OCI-LY7 (cell line): ENCODE results near the gene HNRNPL. TPM values are rescaled to one million over a fixed set of nuclear protein-coding genes. Genes with fewer than 3 reads are reported as not detected.
"Not testable (repeated sequence)": the region's sequence is repeated elsewhere in the genome, so short reads cannot be mapped to it uniquely, and the experiment has no call there.

ENCODE experiments used
- BruUV-seq: library from RNA; stranded (reverse); fragments of 400-500 nt; replicated peaks from 2 replicates; lab custom pipeline; 2021; lab: Mats Ljungman, UMichigan
- CTCF ChIA-PET: fragments of 300-600 bp; sonication (Branson Sonifier 250); formaldehyde crosslinking; loops from one replicate; lab custom pipeline; 2022; ENCODE audit warnings: antibody characterized with exemption; ENCODE audit not compliant: unreplicated experiment; lab: Charles Lee
- POLR2A ChIA-PET: fragments of 300-600 bp; sonication (Branson Sonifier 250); formaldehyde crosslinking; loops from one replicate; lab custom pipeline; 2022; ENCODE audit warnings: antibody characterized with exemption; lab: Charles Lee
- DNase-seq: peaks from one replicate; pipeline ENCODE4 v3.0.0-alpha.2; 2015; ENCODE audit warnings: low spot score
- H2AFZ ChIP-seq: fragments of 200-600 bp; sonication (generic), shearing (Covaris generic); 2 replicates; pipeline ENCODE4 v1.6.1; 2014; ENCODE audit warnings: mild to moderate bottlenecking, antibody characterized with exemption, low read length, moderate library complexity
- H3K27ac ChIP-seq: fragments of 200-600 bp; sonication (generic); 2 replicates; pipeline ENCODE4 v1.5.1; 2014; ENCODE audit warnings: mixed run types, low read depth, mild to moderate bottlenecking, moderate library complexity, low read length, inconsistent platforms; ENCODE audit not compliant: poor library complexity, severe bottlenecking
- H3K36me3 ChIP-seq: fragments of 200-600 bp; sonication (generic); 2 replicates; pipeline ENCODE4 v1.6.1; 2014; ENCODE audit warnings: mild to moderate bottlenecking, antibody characterized with exemption, low read length, moderate library complexity, mixed read lengths; ENCODE audit not compliant: insufficient read depth
- H3K4me1 ChIP-seq: fragments of 200-600 bp; sonication (generic); 2 replicates; pipeline ENCODE4 v1.5.1; 2014; ENCODE audit warnings: mild to moderate bottlenecking, low read length; ENCODE audit not compliant: insufficient read depth, poor library complexity, severe bottlenecking
- H3K4me2 ChIP-seq: fragments of 200-600 bp; sonication (generic); 2 replicates; pipeline ENCODE4 v1.6.1; 2014; ENCODE audit warnings: mild to moderate bottlenecking, low read length
- H3K4me3 ChIP-seq: fragments of 200-600 bp; sonication (generic); 2 replicates; pipeline ENCODE4 v1.5.1; 2014; ENCODE audit warnings: mild to moderate bottlenecking, low read depth, low read length; ENCODE audit not compliant: poor library complexity, severe bottlenecking
- H3K79me2 ChIP-seq: fragments of 200-600 bp; sonication (generic); 2 replicates; pipeline ENCODE4 v1.6.1; 2016; ENCODE audit warnings: low read depth, mild to moderate bottlenecking, low read length, moderate library complexity, mixed read lengths; ENCODE audit not compliant: insufficient read depth
- H3K9me2 ChIP-seq: fragments of 200-600 bp; sonication (generic); 2 replicates; pipeline ENCODE4 v1.6.1; 2016; ENCODE audit warnings: mild to moderate bottlenecking, low read length, mixed read lengths; ENCODE audit not compliant: insufficient read depth
- H3K9me3 ChIP-seq: fragments of 200-600 bp; sonication (generic); 2 replicates; pipeline ENCODE4 v1.6.1; 2014; ENCODE audit warnings: mild to moderate bottlenecking, mixed run types, low read length, mixed read lengths
- H4K20me1 ChIP-seq: fragments of 200-600 bp; sonication (generic); 2 replicates; pipeline ENCODE4 v1.6.1; 2014; ENCODE audit warnings: mild to moderate bottlenecking, antibody characterized with exemption, low read length, moderate library complexity, mixed read lengths; ENCODE audit not compliant: insufficient read depth
- CTCF ChIP-seq: fragments of 200-600 bp; sonication (generic); conservative IDR thresholded peaks from 2 replicates; pipeline ENCODE4 v1.5.1; 2014; ENCODE audit warnings: mild to moderate bottlenecking, antibody characterized with exemption, low read length, moderate library complexity, mixed read lengths
- EZH2phosphoT487 ChIP-seq: fragments of 200-600 bp; sonication (generic); IDR thresholded peaks from 2 replicates; pipeline ENCODE4 v1.6.1; 2018; ENCODE audit warnings: low read depth, borderline replicate concordance, mild to moderate bottlenecking, mixed run types, antibody characterized with exemption, low read length, moderate library complexity, mixed read lengths
- intact Hi-C: fragments of 100-400 bp; cut with micrococcal nuclease; formaldehyde crosslinking; loops from one replicate; pipeline ENCODE4 v1.10.0; 2022; ENCODE audit not compliant: unreplicated experiment
- total RNA-seq, 2 experiments: library from RNA; depleted of rRNA in 1 of 2; stranded (reverse); fragments of >200 nt in 1 of 2; shearing (Covaris generic) in 1 of 2; gene quantifications; 2 replicates each; pipeline ENCODE4 v1.2.3, GENCODE V29; 2014 to 2022

HNRNPL gene
- total RNA-seq, 2 experiments from 2014 or later: 263 to 655 TPM

- Histone ChIP-seq H3K36me3 (no peaks in the 10 kb centered on the region), H3K4me1 (peaks cover 54% of the 10 kb centered on the region), H3K4me3 (peak overlapping the region; percentile 52), H3K4me2 (peak overlapping the region; percentile 64), H3K27ac (peak overlapping the region; percentile 89), H3K9me3 (no peaks in the 10 kb centered on the region), H4K20me1 (no peaks in the 10 kb centered on the region), H3K9me2 (no peaks in the 10 kb centered on the region), H2AFZ (peak overlapping the region; percentile 2), H3K79me2 (peaks cover 5% of the 10 kb centered on the region; the same call in 1 of the 2 replicates)
- intact Hi-C loops: loop anchor here (10.0 kb wide), 1 partner anchor 548 kb away; the partner anchor contains the start of gene ZFP36
- ChIA-PET CTCF (interaction anchor here (1.4 kb wide), 1 partner anchor 13 kb away, joined by 4 read pairs; no protein-coding TSS in a partner anchor), POLR2A (interaction anchor here (1.2 to 1.6 kb wide), 2 partner anchors 30 to 238 kb away, joined by 4 read pairs; partner anchors contain the start of gene EIF3K)
- TF ChIP-seq EZH2phosphoT487 (no peak), CTCF (no peak)
- no TSS peak for BruUV-seq
- DNase-seq: no peak
These were observed 7.0 kb upstream of the HNRNPL start for GRCh38 chr19:38856813-38857212.

- peak overlapping the region; percentile 89 for H3K27ac ChIP-seq
- H3K4me3 ChIP-seq, H3K9me2 ChIP-seq, H3K9me3 ChIP-seq, H3K79me2 ChIP-seq, POLR2A ChIA-PET, H3K4me2 ChIP-seq, CTCF ChIA-PET, H2AFZ ChIP-seq, H3K36me3 ChIP-seq, H4K20me1 ChIP-seq, DNase-seq, BruUV-seq: not testable (repeated sequence)
- intact Hi-C loops: loop anchor here (10.0 kb wide), 1 partner anchor 549 kb away; the partner anchor contains the start of gene ZFP36
- H3K4me1 ChIP-seq: peaks cover 59% of the 10 kb centered on the region
These were observed 6.0 kb upstream of the HNRNPL start for GRCh38 chr19:38855751-38856150.

GRCh38 chr19:38854961-38855360 lies 5.2 kb upstream of the HNRNPL start:
- intact Hi-C loops: loop anchor here (5.0 to 10.0 kb wide), 3 partner anchors 32 to 878 kb away; partner anchors contain the start of gene ZFP36
- H3K36me3 ChIP-seq, H3K4me3 ChIP-seq, H3K27ac ChIP-seq, H3K9me3 ChIP-seq, H3K9me2 ChIP-seq, H3K79me2 ChIP-seq, BruUV-seq, CTCF ChIA-PET, H2AFZ ChIP-seq, H3K4me2 ChIP-seq, H4K20me1 ChIP-seq, DNase-seq, POLR2A ChIA-PET: not testable (repeated sequence)
- peaks cover 53% of the 10 kb centered on the region for H3K4me1 ChIP-seq
